ENCODE results near the gene SLC15A4.

Gene SLC15A4

DNA sequence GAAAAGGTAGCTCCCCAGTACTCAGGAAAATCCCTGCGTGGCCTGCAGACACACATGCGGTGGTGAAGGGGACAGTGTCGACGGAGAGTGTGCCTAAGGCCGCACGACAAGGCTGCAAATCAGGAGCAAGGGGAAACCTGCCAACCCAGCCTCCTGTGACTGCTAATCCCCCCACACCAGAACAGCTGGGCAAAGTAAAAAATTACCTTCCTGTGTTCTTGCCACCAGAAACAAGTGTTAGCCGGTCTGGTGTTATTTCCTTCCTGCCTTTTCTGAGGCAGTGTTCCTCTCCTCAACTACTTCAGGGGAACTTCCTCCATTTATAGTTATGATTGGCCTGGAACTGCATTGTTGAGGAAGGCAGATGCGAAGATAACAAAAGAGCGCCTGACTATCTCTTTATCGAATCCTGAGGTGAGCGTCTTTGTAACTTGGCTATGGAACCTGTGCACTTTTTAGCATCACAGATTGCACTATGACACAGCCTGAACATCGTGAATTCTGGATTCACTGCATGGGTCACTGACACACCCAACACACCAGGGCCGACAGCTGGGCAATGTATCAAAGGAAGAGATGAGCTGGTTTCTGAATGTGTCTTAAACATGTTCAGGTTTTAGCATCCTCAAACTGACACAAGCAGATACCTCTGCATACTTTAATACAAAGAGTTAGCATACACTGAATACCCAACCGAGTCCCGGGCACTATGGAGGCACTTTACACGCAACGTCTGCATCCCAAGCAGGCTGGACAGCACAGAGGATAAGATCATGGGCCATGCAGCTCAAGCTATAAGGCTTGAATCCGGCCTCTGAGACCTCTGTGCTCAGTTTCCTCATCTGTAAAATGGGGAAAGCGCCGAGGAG, 28.9 kb downstream of the SLC15A4 start:
- DNase-seq (ENCODE audit: low spot score), result no peak

DNA sequence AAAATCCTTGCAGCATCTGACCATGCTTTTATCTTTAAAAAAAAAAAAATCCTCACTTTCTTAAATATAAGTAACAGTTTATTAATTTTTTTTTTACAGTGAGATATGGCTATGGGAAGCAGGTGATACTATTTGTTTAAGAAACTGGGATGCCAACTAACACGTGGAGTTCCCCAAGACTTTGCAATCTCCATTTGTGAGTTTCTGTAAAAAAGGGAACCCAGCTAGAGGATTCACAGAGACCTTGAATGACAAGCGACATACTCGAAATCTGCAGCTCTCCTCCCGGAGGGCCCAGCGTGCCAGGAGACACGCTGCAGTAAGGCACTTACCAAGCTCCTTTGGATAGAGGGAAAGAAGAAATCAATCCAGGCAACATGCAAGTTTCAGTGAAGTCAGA, 30.1 kb downstream of the SLC15A4 start:
- DNase-seq (ENCODE audit: low spot score), result no peak

DNA sequence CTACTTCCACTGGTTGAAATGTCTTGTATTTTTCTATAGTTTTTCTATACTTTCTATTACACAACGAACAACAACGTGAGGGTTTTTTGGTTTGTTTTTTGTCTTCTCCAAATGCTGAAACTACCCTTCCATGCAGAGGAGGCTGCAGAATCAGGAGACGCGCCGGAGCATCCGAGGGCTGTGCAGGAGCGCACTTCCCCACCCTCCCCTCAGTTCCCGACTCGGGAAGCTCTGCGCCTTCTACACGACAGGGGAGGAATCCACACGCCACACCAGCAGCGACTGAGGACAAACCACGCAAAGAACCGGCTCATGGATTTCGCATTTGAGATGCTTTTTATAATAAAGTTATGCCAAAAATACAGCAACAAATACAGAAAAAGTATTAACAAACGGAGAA, 30.9 kb downstream of the SLC15A4 start:
- no peak for DNase-seq (ENCODE audit: low spot score)

DNA sequence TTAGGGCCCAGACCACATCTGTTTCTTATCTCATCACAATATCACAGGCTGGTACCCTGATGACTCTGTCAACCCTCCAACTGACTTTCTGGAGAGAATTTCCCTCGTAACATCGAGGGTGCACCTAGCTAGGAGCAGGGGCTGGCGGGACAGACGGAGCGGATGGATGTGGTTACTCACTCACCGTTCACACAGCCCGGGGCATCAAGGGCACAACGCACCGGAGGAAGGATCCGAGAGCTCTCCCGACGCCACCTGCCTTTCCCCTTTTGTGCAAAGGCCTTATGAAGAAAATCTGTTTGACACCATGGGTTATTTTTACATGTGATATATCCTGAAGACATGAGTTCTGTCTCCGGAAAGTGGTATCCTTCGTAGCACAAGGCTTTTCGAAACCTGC, 31.4 kb downstream of the SLC15A4 start:
- DNase-seq (ENCODE audit: low spot score), result no peak

DNA sequence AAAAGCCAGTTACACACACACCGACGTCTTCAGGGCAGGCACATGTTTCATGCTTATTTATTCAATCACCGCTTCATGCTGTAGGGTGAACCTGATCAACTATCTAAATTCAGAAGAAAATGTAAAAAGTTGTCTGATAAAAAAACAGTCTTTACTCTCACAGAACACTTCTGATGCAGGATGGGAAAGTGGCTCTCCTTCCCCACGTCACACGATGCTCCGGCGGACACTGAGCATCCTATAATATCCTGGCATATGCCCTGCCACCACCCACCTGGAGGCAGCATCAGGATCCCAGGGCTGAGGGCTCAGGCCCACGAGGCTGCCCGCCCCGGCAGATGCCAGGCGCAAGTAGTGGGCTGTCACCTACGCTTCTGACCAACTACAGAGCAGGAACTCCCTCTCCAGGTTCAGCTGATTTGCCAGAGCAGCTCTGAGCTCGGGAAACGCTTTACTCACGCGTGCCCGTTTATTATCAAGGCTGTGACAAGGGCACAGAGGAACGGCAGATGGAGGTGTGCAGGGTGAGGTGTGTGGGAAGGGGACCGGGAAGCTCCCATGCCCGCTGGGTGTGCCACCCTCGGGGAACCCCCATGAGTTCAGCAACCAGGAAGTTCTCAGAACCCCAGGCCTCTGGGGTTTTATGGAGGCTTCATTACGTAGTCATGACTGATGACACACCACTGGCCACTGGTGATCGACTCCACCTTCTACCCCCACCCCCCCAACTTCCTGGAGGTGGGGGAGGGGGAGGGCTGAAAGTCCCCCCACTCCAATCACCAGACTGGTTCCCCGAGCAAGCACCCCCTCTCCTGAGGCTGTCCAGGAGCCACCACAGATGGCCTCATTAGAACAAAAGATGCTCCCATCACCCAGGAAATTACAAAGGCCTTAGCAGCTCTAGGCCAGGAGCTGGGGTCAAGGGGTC, 32.1 kb downstream of the SLC15A4 start:
- DNase-seq (ENCODE audit: low spot score), result no peak

DNA sequence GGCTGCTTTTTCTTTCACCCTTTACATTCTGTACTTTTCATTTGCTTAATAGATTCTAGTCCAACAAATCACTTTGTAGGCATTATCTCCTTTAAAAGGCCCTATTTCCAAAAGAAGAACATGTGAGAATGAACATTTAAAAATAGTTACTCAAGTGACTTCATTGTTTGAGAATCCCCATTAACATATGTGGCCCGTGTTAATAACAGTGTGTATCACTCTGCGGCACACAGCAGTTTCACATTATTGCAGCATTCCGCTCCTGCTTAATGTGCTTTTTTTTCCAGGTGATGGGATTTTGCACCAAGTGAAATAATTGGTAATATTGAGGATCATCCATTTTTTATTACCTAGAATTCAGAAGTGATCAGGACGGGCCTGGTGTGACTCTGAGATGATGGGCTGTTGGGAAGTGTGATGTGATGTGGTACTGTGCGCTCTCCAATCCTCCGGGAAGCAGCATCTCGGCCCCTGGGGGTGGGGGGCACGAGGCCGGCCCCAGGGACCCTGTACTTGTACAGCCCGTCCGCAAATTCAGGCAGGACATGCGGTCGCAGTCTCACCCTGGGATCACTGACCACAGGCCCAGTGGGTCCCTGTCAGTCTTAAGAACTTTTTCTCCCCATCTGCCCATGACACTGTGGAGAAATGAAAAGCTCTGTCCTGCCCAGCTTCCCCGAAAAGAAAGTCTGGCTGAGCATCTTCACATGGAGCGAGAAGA, 32.9 kb downstream of the SLC15A4 start:
- no peak for DNase-seq (ENCODE audit: low spot score)

DNA sequence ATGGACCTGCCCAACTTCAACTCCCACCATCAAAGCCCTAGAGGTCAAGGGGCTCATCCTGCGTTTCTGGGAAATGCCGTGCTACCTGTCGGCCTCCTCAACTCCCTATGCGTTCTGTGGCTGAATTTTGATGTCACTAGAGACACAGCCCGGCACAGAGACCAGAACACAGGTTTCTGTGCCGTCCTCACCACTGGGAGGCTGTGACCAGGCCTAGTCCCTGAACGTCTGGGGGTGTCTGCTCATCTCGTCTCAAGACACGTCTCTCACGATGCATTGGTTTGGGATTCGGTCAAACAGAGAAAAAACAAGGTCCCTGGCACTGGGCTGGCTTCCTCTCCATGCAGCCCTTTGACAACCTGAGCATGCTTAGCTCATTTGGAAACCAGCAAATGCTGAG, 33.5 kb downstream of the SLC15A4 start:
- no peak for DNase-seq (ENCODE audit: low spot score)

DNA sequence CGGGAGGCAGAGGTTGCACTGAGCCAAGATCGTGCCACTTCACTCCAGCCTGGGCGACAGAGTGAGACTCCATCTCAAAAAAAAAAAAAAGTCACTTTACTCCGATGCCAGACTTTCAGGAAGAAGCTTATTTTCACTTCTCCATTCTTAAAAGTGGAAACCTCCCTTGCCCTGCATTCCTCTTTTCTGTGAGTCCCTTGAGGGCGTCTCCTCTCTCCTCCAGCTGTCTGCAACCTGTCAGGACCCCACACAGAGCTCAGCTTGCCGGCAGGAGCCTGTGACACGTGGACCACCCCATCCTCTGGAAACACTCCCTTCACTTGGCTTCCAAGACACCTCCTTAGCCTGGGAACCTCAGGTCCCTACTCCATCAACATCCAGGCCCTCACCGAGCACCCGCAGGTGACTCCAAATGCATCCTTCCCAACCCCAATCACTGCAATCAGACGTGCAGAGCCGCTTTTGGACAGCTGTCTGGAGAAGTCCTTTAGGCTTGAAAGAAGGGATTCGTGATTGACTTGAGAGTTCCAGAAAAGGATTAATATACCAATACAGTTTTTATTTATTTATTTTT, 34.3 kb downstream of the SLC15A4 start:
- no peak for DNase-seq (ENCODE audit: low spot score)

DNA sequence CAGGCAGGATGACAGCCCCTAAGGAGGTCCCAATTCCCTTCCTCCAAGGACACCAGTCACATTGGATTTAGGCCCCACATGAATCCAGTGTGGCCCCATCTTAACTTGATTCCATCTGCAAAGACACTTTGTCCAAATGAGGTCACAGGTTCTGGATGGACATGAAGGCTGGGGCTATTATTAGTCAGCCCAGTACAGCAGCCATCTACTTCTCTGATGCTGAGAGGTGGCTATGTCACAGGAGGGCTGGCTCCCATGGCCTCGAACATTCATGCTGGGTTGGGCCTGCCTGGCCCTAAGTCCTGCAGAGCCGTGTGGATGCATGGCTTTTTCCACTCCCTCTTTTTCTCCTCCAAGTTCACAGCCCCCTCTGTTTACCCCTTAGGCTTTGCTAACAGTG, 35.9 kb downstream of the SLC15A4 start:
- DNase-seq (ENCODE audit: low spot score), result no peak

DNA sequence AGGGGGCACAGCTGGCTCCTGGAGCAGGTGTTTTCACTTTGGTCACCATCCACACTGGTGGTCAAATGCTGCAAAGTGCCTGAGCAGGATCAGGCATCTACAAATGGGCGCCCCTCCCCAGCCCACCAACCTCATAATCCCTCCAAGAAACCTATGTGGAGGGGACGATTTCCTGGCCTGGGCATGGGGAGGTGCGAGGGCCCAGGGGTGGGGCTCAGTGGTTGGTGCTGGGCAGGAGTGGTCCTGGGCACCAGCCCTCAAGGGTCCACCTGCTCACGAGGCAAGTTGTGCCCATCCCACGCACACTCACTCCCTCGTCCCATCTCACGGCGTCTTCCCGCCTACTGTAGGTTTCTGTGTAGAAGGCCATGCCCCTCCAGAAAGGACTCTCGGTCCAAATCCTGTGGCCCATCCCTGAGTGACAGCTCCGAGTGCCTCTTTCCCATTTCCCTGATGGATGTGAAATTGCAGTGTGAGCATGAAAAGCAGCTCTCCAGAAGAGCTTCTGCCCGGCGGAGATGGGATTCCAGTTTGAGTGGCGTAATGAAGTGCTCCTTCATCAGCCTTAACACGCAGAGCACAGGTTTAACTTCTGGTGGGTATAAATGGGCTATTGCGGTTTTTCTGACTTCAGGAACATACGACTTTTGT, 36.9 kb downstream of the SLC15A4 start:
- DNase-seq (ENCODE audit: low spot score), result no peak

DNA sequence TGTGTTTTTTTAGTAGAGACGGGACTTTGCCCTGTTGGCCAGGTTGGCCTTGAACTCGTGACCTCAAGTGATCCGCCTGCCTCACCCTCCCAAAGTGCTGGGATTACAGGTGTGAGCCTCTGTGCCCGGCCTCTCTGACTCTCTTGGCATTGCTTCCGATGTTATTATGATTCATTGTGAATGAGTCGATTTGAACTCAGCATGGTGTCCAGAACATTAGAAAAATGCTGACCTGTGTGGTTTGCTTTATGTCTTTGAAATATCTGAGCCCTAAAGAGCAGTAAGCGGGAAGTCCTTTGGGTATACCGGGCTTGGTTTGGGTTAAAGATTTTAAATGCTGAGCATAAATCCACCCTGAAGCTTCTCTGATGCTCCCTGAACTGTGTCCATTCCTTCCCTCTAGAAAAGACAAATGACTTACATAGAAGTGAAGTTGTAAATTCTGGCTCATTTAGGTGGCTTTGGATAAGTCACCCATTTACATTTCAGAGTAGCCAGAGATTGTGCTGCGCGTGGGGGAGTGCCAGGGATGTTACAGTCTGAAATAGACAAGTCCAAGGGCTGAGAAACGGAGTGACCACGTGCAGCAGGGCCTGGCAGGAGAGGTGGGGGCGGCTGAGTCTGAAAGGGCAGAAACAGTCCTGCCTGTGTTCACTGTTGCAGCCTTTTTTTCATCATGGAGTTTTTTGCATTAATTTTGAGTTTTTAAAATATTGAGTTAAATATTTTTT, 39.6 kb downstream of the SLC15A4 start:
- DNase-seq (ENCODE audit: low spot score), result no peak

DNA sequence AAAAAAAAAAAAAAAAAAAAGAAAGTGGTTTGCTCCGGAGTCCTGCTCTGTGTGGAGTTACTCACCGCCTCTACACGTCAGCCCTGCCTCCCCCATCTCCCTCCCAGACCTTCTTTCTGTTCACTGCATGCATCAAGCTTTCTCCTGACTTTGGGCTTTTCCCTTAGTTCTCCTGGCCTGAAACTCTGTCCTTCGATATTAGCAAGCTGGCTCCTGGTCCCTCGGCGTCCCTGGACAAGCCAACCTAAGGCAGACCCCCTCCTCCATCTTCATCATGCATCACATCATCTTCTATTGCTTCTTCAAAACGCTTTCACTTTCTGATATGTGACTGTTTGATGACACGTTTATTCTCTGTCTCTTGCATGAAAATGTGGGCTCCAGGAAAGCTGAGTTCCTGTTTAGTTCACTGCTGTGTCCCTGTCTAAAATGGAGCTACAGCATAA, 40.6 kb downstream of the SLC15A4 start:
- no peak for DNase-seq (ENCODE audit: low spot score)

DNA sequence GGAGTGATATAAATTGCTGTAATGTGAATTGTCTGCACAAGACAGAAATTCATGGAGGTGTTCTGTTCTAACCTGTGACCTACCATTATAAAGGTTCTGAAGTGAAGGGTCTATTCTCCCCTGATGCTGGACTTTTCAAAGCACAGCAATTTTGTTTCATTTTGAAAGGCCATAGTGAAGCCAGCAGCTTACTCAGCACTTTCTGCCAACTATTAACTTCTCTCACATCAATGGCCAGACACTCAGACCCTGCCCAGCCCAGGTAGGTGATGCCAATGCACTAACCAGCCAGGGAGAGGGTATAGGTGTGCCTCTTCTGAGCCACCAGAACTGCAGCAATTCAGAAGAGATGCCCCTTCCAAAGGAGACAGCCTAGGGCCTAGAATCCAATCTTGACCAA, 43.9 kb downstream of the SLC15A4 start:
- DNase-seq (ENCODE audit: low spot score), result no peak

DNA sequence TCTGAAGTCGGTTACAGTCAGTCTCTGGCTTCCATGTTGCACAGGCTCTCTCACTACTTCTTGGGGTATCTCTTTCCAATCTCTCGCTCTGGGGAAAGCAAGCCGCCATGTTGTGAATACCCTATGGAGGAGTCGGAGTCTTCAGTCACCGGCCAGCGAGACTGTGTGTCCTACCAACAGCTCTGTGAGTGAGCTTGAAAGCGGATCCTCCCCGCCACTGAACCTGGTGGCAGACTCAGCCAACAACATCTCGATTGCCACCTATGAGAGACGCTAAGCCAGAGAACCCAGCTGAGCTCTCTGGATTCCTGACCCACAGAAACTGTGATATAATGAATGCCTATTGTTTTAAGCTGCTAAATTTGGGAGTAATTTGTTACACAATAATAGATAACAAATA, 51.5 kb downstream of the SLC15A4 start:
- no peak for DNase-seq (ENCODE audit: low spot score)

DNA sequence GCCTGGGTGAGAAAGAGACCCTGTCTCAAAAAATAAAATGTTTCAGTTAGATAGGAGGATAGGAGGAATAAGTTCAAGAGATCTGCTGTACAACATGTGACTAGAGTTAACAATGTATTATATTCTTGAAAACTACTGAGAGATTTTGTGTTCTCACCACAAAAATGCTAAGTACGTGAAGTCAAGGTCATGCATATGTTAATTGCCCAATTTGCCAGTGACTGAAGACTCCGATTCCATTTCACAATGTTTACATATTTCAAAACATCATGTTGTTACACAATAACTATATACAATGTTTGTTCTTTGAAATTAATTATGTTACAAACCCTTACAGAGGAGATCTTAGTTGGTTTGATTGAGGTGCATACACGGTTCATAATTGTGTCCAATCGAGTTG, 52.1 kb downstream of the SLC15A4 start:
- DNase-seq (ENCODE audit: low spot score), result no peak

DNA sequence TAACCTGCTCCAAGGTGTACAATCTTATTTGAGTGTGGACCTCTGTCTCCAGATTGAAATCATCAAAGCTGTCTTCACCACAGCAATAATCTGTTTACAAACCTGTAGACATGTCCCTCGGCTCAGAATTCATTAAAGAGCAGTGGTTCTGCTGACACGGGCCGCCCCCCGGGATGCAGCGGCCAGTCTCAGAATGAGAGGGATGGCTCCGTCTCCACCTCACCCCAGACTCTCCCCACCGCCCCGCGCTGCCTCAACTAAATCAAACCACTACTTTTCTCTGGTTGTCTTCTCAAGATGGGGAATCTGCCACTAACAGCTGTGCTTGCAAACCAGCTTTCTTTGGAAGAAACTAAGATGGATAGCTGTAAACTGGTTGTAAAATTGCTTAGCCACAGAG, 56.2 kb downstream of the SLC15A4 start:
- no peak for DNase-seq (ENCODE audit: low spot score)

DNA sequence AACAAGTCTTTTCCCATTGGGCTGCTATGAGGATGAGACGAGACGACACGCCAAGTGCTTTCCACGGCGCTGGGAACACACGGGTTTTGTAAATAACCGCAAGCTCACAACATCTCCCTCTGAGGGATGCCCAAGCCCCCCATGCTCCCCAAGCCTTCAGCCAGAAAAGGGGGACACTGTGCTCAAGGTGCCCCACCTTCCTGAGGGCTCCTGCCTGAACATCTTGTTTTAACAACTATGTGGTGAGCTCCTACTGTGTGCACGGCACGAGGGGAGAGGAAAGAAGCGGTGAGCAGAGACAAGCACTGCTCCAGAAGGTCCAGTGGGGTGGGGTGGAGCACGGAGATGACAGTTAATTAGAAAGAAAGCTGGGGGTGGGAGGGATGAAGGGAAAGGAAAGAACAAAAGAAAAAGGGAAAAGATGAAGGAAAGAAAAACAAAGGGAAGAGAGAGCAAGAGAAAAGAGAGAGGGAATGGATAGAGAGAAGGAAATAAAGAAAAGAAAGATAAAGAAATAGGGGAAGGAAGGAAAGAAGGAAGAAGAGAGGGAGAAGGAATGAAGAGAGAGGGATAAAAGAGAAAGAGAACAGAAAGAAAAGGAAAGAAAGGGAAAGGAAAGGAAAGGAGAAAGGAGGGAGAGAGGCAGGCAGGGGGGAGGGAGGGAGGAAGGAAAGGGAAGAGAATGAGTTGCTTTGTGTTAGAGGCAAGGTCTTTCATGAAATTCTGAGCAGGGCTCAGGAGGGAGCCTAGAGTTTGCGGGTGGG, 56.8 kb downstream of the SLC15A4 start:
- DNase-seq (ENCODE audit: low spot score), result no peak

DNA sequence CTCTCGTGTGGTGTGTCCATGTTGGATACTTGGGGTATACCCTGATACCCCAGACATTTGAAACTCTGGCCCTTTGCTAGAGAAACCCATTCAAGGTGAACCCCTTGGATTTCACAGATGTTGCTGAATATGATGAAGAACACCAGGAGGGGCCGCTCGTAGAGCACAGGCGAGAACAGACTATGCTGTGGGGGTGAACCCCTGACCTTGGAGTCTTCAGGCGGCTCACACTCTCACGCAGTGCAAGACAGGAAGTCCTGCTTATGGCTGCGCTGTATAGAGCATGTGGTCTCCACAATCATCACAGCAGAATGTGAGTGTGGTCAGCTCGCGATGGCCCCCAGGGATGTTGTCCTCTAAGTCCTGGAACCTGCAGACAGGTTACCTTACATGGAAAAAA, 60.4 kb downstream of the SLC15A4 start:
- no peak for DNase-seq (ENCODE audit: low spot score)

DNA sequence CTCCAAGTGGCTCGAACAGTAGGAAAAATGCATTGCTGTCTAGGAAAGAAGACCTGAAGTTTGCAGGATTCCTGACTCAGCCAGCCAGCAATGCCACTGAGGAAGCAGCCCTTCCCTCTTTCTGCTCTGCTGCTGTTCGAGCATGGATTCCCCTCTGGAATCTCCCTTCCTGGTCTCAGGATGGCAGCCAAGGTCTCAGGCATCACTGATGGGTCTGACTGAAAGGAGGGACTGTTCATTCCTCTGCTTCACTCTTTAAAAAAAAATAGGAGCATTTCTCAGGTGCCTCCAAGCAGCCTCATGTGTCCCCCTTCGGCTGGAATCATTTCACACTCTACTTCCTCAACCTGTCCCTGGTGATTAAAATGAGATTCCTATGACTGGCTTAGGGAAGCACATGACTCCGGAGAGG, 62.4 kb downstream of the SLC15A4 start:
- peak; percentile 50 for DNase-seq (ENCODE audit: low spot score)

DNA sequence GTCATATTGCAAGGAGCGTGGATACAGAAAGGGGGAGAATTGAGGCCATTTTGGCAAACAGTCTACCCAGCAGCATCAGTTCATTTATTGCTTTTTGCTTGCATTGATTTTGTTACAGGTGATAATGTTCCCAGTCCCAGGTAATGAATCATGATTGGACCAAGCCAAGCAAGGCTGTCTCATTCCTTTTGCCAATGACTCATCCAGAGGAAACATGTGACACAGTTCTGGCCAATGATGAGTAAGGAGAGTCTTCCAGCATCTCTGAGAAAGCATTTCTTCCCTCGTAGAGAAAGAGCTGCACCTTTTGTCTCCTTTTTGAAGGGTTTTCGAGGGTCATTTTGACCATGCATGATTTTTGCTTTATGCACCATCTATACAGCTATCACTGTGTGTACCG, 68.2 kb downstream of the SLC15A4 start:
- no peak for DNase-seq (ENCODE audit: low spot score)
